Stimulated activated CD4-positive, alpha-beta T cell treated with anti-CD3 and anti-CD28 coated beads, TNF-alpha, amount 100 ng/mL, for 48 hours (primary cell): ENCODE measurements around the gene LYZL1.
"Not testable (repeated sequence)": the region's sequence is repeated elsewhere in the genome, so short reads cannot be mapped to it uniquely, and the experiment has no call there.

Source experiments
- DNase-seq, 3 donors: peaks; one replicate each; pipeline ENCODE4 v3.0.0-alpha.2; 2020; ENCODE audit warnings: low read depth in 3 of 3

LYZL1 gene

GRCh38 chr10:29288906-29289305, at the start of gene LYZL1:
LYZL1 (plus strand) TSS chr10:29289070; CDS start chr10:29291868, 2,798 bp downstream.
- DNase-seq = not testable (repeated sequence)

- no peak for DNase-seq
Observed at GRCh38 chr10:29239569-29240472, 49.0 kb upstream of the LYZL1 start.

DNA sequence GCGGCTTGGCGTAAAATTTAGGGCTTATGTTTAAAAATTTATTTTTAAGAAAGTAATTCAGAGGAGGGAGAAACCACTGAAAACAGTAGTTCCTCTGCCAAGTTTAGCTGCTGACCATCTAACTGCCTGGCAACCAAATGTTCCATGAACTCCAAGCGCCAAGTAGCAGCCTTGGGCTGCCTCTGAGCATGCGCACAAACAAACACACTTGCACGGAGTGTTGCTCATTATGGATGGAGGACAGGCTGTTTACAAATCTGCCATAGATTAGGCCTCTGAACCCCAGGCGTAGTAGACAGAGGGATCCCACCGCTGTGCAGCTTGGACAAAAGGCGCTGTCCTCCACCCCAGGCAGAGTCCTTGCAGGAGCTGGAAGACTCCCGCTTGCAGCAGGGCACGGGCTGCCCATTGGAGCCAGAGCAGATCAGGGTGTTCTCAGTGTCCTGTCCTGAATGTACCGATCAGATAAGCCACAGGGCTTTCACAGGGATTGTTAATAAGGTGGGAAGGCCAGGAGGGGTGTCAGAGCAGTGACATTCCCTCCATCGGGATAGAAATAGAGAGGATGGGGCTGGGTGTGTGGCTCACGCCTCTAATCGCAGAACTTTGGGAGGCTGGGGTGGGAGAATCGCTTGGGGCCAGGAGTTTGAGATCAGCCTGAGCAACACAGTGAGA, 47.7 kb upstream of the LYZL1 start:
- no peak for DNase-seq

DNA sequence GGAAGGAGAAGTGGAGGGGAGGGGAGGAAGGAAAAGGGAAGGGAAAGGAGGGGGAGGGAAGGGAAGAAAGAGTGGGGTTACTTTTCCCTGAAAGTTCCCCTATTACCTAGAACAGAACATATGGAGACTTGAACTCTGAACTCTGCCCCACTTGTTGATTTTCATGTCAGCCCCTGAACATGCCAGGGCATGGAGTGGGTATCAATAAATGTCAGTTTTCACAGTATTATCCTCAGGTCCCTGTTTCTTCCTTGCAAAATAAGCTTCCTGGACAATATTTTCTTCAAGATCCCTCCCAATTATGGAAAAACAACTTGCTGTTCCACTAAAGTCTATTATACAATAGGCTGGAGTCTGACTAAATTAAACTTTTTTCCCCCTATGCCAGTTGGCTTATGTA, 46.9 kb upstream of the LYZL1 start:
- no peak for DNase-seq

DNA sequence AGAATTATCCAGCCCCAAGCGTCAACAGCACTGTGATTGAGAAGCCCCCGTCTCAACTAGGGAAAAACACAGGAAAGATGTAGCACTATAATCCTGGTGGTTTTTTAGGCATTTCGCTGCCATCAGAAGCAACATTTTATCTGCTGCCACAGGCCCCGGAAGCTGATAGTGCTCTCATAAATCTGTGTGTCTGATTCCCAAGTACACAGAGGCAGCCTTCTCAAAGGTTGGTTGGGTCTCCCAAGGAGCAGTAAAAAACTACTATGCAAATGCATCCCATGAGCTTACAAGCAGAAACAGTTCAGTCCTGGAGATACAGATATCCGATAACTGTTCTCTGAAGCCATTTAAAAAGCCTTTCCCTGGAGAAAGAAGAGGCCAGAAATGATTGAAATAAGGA, 45.8 kb upstream of the LYZL1 start:
- DNase-seq = no peak

GRCh38 chr10:29243750-29244149, 45.1 kb upstream of the LYZL1 start:
- no peak for DNase-seq

- no peak for DNase-seq
Observed at GRCh38 chr10:29244978-29245377, 43.9 kb upstream of the LYZL1 start.

DNA sequence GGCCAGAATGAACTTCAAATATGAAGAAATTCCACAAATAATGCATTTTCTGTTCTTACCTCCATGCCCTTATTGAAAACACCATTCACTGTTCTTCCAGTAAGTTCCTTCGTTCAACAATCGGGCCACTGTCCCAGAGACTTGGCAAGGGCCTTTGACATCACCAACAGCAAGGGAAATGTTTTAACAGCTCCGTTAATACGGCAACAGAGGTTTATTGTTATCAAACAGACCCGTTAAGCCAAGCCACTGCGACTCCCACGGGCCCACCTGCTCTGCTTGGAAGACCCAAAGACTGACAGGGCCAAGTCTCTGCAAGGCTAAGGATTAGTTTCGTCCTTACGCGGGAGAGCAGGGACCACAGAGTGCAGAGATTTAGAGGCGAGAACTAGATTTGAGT, 43.4 kb upstream of the LYZL1 start:
- no peak for DNase-seq

DNA sequence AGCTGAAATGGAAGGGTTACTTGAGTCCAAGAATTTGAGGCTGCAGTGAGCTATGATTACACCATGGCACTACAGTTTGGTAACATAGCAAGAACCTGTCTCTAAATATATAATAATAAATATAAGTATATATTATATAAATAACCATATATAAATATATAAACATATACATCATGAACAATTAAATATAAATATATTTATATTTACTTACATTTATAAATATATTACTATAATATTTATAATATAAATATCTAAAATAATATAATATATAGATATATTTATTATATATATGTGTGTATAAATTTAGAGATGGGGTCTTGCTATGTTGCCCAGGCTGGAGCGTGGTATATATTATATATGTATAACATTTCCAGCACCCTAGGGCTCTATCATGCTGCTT, 42.4 kb upstream of the LYZL1 start:
- DNase-seq = no peak

GRCh38 chr10:29248158-29248557, 40.7 kb upstream of the LYZL1 start:
- no peak for DNase-seq

DNA sequence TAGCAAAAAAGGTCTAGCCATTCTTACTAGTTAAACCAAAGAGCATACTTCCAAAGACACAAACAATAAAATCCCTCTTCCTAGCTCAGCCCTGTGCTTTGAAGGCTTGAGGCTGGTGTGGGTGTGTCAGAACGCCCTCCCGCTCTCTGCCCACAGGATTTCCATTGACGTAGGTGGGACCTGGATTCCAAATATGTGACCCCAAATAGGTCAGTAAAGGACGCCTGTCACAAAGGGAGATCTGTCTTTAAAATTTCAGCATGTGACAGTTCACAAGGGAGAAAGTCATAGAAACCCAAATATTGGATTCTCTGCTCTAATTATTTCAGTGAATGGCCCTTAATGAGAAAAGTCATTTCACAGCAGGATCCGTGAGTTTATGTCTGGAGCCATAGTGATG, 39.9 kb upstream of the LYZL1 start:
- DNase-seq = no peak

GRCh38 chr10:29250066-29250465, 38.8 kb upstream of the LYZL1 start:
- no peak for DNase-seq

DNA sequence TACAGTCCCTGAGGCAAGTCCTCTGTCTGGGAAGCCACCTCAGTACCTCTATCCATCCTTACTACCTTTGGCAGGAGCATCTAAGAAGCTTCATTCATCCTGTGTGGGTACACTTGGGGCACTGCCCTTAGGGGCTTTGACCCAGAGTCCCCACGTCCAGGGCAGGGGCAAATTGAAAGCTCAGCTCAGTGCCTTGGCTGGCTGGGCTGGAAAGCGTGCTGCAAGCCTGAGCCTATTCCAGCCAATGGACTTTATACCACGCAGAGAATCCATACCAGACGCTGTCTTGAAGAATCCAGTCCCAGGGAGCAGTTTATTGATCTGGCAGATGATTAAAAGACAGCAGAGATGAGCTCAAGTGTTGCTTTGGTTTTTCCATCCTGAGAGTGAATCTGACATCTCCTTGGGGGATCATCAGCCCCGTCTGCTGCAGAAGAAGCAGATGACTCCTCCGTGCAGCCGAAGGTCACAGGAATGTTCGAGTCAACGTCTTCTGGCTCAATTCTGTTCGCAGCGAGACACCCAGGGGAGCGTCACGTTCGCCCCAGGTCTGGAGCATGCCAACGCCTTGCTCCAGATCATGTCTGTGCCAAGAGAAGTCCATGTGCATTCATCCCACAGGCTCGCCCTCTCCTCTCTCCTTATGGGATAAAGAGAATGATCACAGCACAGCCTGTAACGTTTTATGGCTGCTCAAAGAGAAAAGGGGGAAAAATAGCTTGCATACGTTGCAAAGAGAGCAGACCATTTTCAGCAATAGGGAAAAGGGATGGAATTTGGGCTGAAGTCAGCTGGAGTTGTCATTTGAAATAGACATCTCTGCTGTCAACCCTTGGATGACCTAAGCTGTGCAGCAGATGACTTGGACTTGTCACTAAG, 35.8 kb upstream of the LYZL1 start:
- DNase-seq = no peak

DNA sequence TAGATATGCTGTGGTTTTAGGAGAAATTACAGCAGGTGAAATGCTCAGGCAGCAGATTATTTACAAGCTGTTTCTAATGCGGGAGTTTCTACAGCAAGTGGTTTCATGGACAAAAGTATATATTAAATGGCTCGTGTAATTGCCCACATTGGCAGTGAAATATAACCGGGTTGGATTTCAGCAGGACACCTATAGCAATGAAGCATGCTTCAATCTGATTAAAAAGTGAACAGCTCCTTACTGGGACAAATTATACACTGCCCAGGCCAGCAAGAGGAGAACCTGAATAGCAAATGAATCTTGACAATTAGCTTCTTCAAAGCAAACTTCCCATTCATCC, 35.2 kb upstream of the LYZL1 start:
- DNase-seq = no peak

GRCh38 chr10:29254123-29255046, 34.5 kb upstream of the LYZL1 start:
- no peak for DNase-seq

GRCh38 chr10:29255104-29255503, 33.8 kb upstream of the LYZL1 start:
- no peak for DNase-seq

GRCh38 chr10:29256019-29256418, 32.9 kb upstream of the LYZL1 start:
- DNase-seq = no peak

DNA sequence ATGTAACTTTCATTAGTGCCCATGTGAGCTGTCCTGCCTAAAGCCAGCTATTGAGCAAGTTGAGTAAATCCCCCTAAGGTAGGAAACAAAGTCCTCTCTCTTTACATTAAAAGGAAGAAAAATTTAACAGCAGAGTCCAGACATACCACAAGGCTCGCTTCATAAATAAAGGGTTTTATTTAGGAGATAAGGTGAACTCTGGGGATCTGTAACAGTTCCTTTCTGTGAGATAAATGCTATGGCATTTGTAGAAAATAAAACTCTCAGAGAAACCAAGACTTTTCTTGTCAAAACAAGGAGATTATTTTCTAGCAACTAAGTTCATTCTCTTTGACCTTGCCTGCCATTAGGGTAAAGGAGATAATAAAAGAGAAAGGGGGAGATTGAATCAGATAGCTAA, 32.3 kb upstream of the LYZL1 start:
- DNase-seq = no peak

DNA sequence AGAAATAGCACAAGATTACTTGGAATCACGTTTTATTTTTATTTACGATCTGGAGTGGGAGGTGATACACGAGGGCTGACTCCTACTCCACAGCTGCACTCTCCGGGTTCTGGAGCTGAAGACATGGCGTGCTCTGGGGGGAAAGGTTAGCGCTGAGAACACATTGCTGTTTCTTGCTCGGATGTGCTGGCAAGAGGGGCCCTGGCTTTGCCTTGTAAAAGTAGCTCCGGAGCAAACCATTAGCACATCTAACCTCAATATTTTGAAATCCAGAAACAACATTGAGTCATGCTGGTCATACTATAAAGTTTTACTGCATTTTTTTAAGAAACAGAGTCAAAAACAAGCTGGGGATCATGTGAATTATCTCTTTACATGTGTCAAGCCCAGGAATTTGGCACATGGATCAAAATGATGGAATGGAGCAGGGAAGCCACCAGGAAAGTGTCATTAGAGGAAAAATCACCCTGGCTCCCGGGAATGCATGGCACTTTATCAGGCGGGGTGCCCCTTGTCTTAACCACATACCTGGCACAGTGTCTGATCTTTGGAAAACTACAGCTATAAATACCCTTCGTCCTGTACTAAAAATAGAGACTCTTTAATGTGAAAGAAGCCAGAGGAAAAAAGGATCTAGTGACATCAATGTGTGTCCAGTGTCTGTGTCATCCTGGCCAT, 31.6 kb upstream of the LYZL1 start:
- no peak for DNase-seq

DNA sequence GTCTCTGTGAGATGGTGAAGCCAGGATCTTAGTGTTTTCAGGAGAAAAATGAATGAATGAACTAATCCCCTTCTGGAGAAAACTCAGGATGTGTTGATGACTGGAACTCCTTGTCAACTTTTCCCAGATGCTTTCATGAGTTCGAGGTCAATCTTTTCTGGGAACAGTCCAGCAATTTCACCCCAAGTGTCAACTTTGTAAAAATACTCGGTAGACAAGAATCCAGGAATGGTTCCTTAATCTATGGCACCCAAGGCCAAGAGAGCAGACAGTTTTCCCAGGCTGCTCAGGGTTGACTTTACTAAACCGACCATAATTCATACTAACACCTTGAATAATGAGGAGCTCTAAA, 31.1 kb upstream of the LYZL1 start:
- DNase-seq = no peak

- no peak for DNase-seq
Observed at GRCh38 chr10:29259498-29259897, 29.4 kb upstream of the LYZL1 start.
